Measurements from ENCODE around the gene PHKG2. TPM values are rescaled to one million over a fixed set of nuclear protein-coding genes. Genes with fewer than 3 reads are reported as not detected.

Gene PHKG2
- total and polyA plus RNA-seq, 10 donors, result 28.5 to 51.6 (median 34.5) TPM

GRCh38 chr16:30750201-30750600 is 2.0 kb downstream of the PHKG2 start:
- Histone ChIP-seq H3K27me3 (replicated peaks in 1 of 7) (no peaks in the 10 kb centered on the region), H3K9me3 (no peaks in the 10 kb centered on the region), H3K27ac (no peak overlapping the region), H3K4me3 (no peak overlapping the region), H3K4me1 (peaks cover 0 to 31% (median 22%) of the 10 kb centered on the region in 6 donors), H3K36me3 (peaks cover 0 to 52% (median 41%) of the 10 kb centered on the region in 6 donors)
- 87 to 96% (median 94%) methylated on average over 4 of the region's 4 CpGs for WGBS, 5 donors
- TF ChIP-seq POLR2AphosphoS5 (IDR thresholded peaks at IDR 0.05) (no peak), CTCF (IDR thresholded peaks at IDR 0.05 in 8 of 11, conservative IDR thresholded peaks at IDR 0.05 in 3 of 11) (no peak), POLR2A (IDR thresholded peaks at IDR 0.05) (no peak)
- intact Hi-C loops (cut with DNase I; ENCODE audit: low total_unique reads), result no loop called here
- no peak for DNase-seq

- TF ChIP-seq POLR2AphosphoS5 (IDR thresholded peaks at IDR 0.05) (no peak), POLR2A (IDR thresholded peaks at IDR 0.05) (no peak), CTCF (IDR thresholded peaks at IDR 0.05 in 8 of 11, conservative IDR thresholded peaks at IDR 0.05 in 3 of 11) (no peak)
- DNase-seq, result no peak
- intact Hi-C loops (cut with DNase I; ENCODE audit: low total_unique reads), result no loop called here
- H3K27ac ChIP-seq, result no peak overlapping the region
- no peaks in the 10 kb centered on the region for H3K27me3 ChIP-seq (replicated peaks in 1 of 7)
- 91 to 97% (median 92%) methylated on average over 18 to 20 of the region's 20 CpGs for WGBS, 5 donors
- peaks cover 0 to 57% (median 46%) of the 10 kb centered on the region in 6 donors for H3K36me3 ChIP-seq
- H3K4me1 ChIP-seq, result peaks cover 0 to 31% (median 22%) of the 10 kb centered on the region in 6 donors
- no peak overlapping the region for H3K4me3 ChIP-seq
- no peaks in the 10 kb centered on the region for H3K9me3 ChIP-seq
These were observed 2.7 kb downstream of the PHKG2 start for GRCh38 chr16:30750876-30751465.

- intact Hi-C loops (cut with DNase I; ENCODE audit: low total_unique reads), result no loop called here
- Histone ChIP-seq H3K4me3 (no peak overlapping the region), H3K36me3 (peaks cover 0 to 83% (median 57%) of the 10 kb centered on the region in 6 donors), H3K27ac (no peak overlapping the region), H3K9me3 (no peaks in the 10 kb centered on the region), H3K4me1 (peaks cover 0 to 21% (median 10%) of the 10 kb centered on the region in 6 donors), H3K27me3 (replicated peaks in 1 of 7) (no peaks in the 10 kb centered on the region)
- TF ChIP-seq POLR2AphosphoS5 (IDR thresholded peaks at IDR 0.05) (no peak), CTCF (IDR thresholded peaks at IDR 0.05 in 8 of 11, conservative IDR thresholded peaks at IDR 0.05 in 3 of 11) (no peak), POLR2A (IDR thresholded peaks at IDR 0.05) (no peak)
- 77 to 96% (median 87%) methylated on average over 1 to 4 of the region's 4 CpGs for WGBS, 5 donors
- DNase-seq, result no peak
These were observed 5.4 kb downstream of the PHKG2 start for GRCh38 chr16:30753596-30753995.

GRCh38 chr16:30755955-30756780 is 7.9 kb downstream of the PHKG2 start:
- Histone ChIP-seq H3K9me3 (no peaks in the 10 kb centered on the region), H3K36me3 (peaks cover 0 to 78% (median 54%) of the 10 kb centered on the region in 6 donors)

More at GRCh38 chr16:30755955-30756780, 7.9 kb downstream of the PHKG2 start:
- DNase-seq, result no peak
- TF ChIP-seq POLR2A (IDR thresholded peaks at IDR 0.05) (no peak), POLR2AphosphoS5 (IDR thresholded peaks at IDR 0.05) (no peak), CTCF (IDR thresholded peaks at IDR 0.05 in 8 of 11, conservative IDR thresholded peaks at IDR 0.05 in 3 of 11) (no peak)
- Histone ChIP-seq H3K4me3 (no peak overlapping the region), H3K4me1 (peaks cover 9 to 31% (median 23%) of the 10 kb centered on the region in 6 donors), H3K27ac (no peak overlapping the region), H3K27me3 (replicated peaks in 1 of 7) (no peaks in the 10 kb centered on the region)
- intact Hi-C loops (cut with DNase I; ENCODE audit: low total_unique reads), result no loop called here
- WGBS, 5 donors, result 93 to 98% (median 95%) methylated on average over 19 to 20 of the region's 20 CpGs

All from spleen (tissue), 11 donors.